Epithelial cell of prostate (primary cell): ENCODE results near the gene SORCS2.

ENCODE experiments used
- DNase-seq: peaks from one replicate; pipeline ENCODE4 v3.0.0-alpha.2; 2011; ENCODE audit warnings: low read depth, low spot score
- H3K27ac ChIP-seq: fragments of 450-650 bp; 2 replicates; pipeline ENCODE4 v1.5.1; 2017; ENCODE audit warnings: mild to moderate bottlenecking

Gene SORCS2

GRCh38 chr4:7414736-7415510 is 222.6 kb downstream of the SORCS2 start:
- H3K27ac ChIP-seq = no peak overlapping the region
- DNase-seq = no peak

GRCh38 chr4:7415927-7416686 is 223.8 kb downstream of the SORCS2 start:
- no peak for DNase-seq
- no peak overlapping the region for H3K27ac ChIP-seq

- no peak overlapping the region for H3K27ac ChIP-seq
- DNase-seq = no peak
Observed at GRCh38 chr4:7416745-7417432, 224.6 kb downstream of the SORCS2 start.

GRCh38 chr4:7417639-7418038 is 225.3 kb downstream of the SORCS2 start:
- no peak for DNase-seq
- H3K27ac ChIP-seq = no peak overlapping the region

- DNase-seq = no peak
- no peak overlapping the region for H3K27ac ChIP-seq
Observed at GRCh38 chr4:7418131-7418943, 226.0 kb downstream of the SORCS2 start.

- H3K27ac ChIP-seq = no peak overlapping the region
- DNase-seq = no peak
Observed at GRCh38 chr4:7419961-7420660, 227.8 kb downstream of the SORCS2 start.

GRCh38 chr4:7420661-7421040 is 228.3 kb downstream of the SORCS2 start:
- H3K27ac ChIP-seq = no peak overlapping the region
- no peak for DNase-seq

GRCh38 chr4:7421356-7422150 is 229.2 kb downstream of the SORCS2 start:
- DNase-seq = no peak
- H3K27ac ChIP-seq = no peak overlapping the region

- no peak overlapping the region for H3K27ac ChIP-seq
- no peak for DNase-seq
Observed at GRCh38 chr4:7422151-7422897, 230.0 kb downstream of the SORCS2 start.

- no peak for DNase-seq
- H3K27ac ChIP-seq = no peak overlapping the region
Observed at GRCh38 chr4:7422898-7423180, 230.5 kb downstream of the SORCS2 start.

- DNase-seq = no peak
Observed at GRCh38 chr4:7423391-7423790, 231.1 kb downstream of the SORCS2 start.

GRCh38 chr4:7423801-7424552 is 231.6 kb downstream of the SORCS2 start:
- no peak for DNase-seq

More at GRCh38 chr4:7423391-7423790, 231.1 kb downstream of the SORCS2 start:
- H3K27ac ChIP-seq = no peak overlapping the region

GRCh38 chr4:7424553-7425111 is 232.3 kb downstream of the SORCS2 start:
- no peak for DNase-seq
- no peak overlapping the region for H3K27ac ChIP-seq

More at GRCh38 chr4:7423801-7424552, 231.6 kb downstream of the SORCS2 start:
- H3K27ac ChIP-seq = no peak overlapping the region

- DNase-seq = no peak
- H3K27ac ChIP-seq = no peak overlapping the region
Observed at GRCh38 chr4:7425124-7425523, 232.8 kb downstream of the SORCS2 start.

GRCh38 chr4:7425591-7426468 is 233.5 kb downstream of the SORCS2 start:
- H3K27ac ChIP-seq = no peak overlapping the region
- no peak for DNase-seq

- no peak overlapping the region for H3K27ac ChIP-seq
- no peak for DNase-seq
Observed at GRCh38 chr4:7426525-7427171, 234.3 kb downstream of the SORCS2 start.
